T-cell (primary cell): ENCODE results near the gene GRIK4. TPM values are rescaled to one million over a fixed set of nuclear protein-coding genes. Genes with fewer than 3 reads are reported as not detected.

ENCODE experiments used
- ATAC-seq, 4 experiments: fragments of 200-7000 bp in 3 of 4; fragments of 150-1000 bp in 1 of 4; cut with Tn5 transposase; replicated peaks in 1 of 4; 1 replicate in 3 of 4; 2 replicates in 1 of 4; pipeline ENCODE4 v1.10.0; 2021; ENCODE audit warnings: moderate library complexity in 3 of 4, mild to moderate bottlenecking in 2 of 4, moderate number of reproducible peaks in 1 of 4
- CTCF ChIA-PET, 2 donors: fragments of 300-600 bp; sonication (Branson Sonifier 250); formaldehyde crosslinking; loops; one replicate each; lab custom pipeline; 2022; ENCODE audit warnings: antibody characterized with exemption in 2 of 2; lab: Charles Lee
- POLR2A ChIA-PET, 2 donors: fragments of 300-600 bp; sonication (Branson Sonifier 250); formaldehyde crosslinking; loops; one replicate each; lab custom pipeline; 2022; ENCODE audit warnings: antibody characterized with exemption in 2 of 2; lab: Charles Lee
- DNase-seq, 35 experiments: peaks; one replicate each; pipeline versions ENCODE4 v3.0.0 to v3.0.0-alpha.2; 2013 to 2023
- H3K27ac ChIP-seq: one replicate; pipeline ENCODE4 v1.5.1; 2013; ENCODE audit warnings: low read length
- H3K27me3 ChIP-seq, 2 experiments: replicated peaks in 1 of 2; 1 replicate in 1 of 2; 2 replicates in 1 of 2; pipeline versions ENCODE4 v1.6.1 to v1.7.0; 2013; ENCODE audit warnings: low read length in 1 of 2, mixed read lengths in 1 of 2; ENCODE audit not compliant: control insufficient read depth in 2 of 2, insufficient read depth in 2 of 2; ENCODE audit errors: extremely low read depth in 1 of 2
- H3K36me3 ChIP-seq, 2 donors: 1 replicate in 1 of 2; 2 replicates in 1 of 2; pipeline versions ENCODE4 v1.6.1 to v1.7.0; 2013; ENCODE audit warnings: low read length in 1 of 2; ENCODE audit not compliant: control insufficient read depth in 2 of 2, insufficient read depth in 1 of 2; ENCODE audit errors: extremely low read depth in 1 of 2
- H3K4me1 ChIP-seq, 2 experiments: 1 replicate in 1 of 2; 2 replicates in 1 of 2; pipeline versions ENCODE4 v1.6.1 to v1.7.0; 2013; ENCODE audit warnings: low read length in 2 of 2, mixed read lengths in 1 of 2; ENCODE audit not compliant: insufficient read depth in 2 of 2, control insufficient read depth in 1 of 2; ENCODE audit errors: extremely low read depth in 1 of 2
- H3K4me3 ChIP-seq, 2 donors: 1 replicate in 1 of 2; 2 replicates in 1 of 2; pipeline versions ENCODE4 v1.5.1 to v1.7.0; 2013; ENCODE audit warnings: mild to moderate bottlenecking in 2 of 2, low read length in 1 of 2, moderate library complexity in 1 of 2; ENCODE audit not compliant: control insufficient read depth in 1 of 2; ENCODE audit errors: extremely low read depth in 1 of 2
- H3K9me3 ChIP-seq: 2 replicates; pipeline ENCODE4 v1.7.0; 2013
- H3K27ac Mint-ChIP-seq, 2 donors: one replicate each; pipeline ENCODE4 v1.8.0; 2020 to 2021; ENCODE audit warnings: mild to moderate bottlenecking in 2 of 2, mixed read lengths in 2 of 2
- H3K27me3 Mint-ChIP-seq, 2 donors: one replicate each; pipeline ENCODE4 v1.8.0; 2021 to 2022; ENCODE audit warnings: mixed read lengths in 2 of 2
- H3K36me3 Mint-ChIP-seq: one replicate; pipeline ENCODE4 v1.8.0; 2021; ENCODE audit warnings: mixed read lengths
- H3K4me1 Mint-ChIP-seq, 3 donors: one replicate each; pipeline ENCODE4 v1.8.0; 2020 to 2022; ENCODE audit warnings: mixed read lengths in 3 of 3, mild to moderate bottlenecking in 1 of 3
- H3K4me3 Mint-ChIP-seq, 3 donors: one replicate each; pipeline ENCODE4 v1.8.0; 2020 to 2022; ENCODE audit warnings: mild to moderate bottlenecking in 3 of 3, mixed read lengths in 3 of 3, moderate library complexity in 3 of 3
- H3K9me3 Mint-ChIP-seq, 3 donors: one replicate each; pipeline ENCODE4 v1.8.0; 2020 to 2022; ENCODE audit warnings: mixed read lengths in 3 of 3
- WGBS: methylation state at CpG from one replicate; pipeline ENCODE4 v1.1.5; 2013; ENCODE audit warnings: missing lambda C conversion rate; ENCODE audit not compliant: insufficient coverage; 5-methylcytosine and 5-hydroxymethylcytosine counted together
- total RNA-seq, 35 experiments: library from RNA in 6 of 35; stranded (reverse) in 6 of 35; fragments of 120-200 nt in 1 of 35; gene quantifications; one replicate each; pipeline versions ENCODE4 v1.2.1 to v1.2.4 and lab custom pipeline; 2013 to 2026

The GRIK4 gene
- total RNA-seq, 5 donors from 2014 or later (not counting 1 experiment from before 2014, with no cell fraction given), result 0.09 TPM; not detected in 4

DNA sequence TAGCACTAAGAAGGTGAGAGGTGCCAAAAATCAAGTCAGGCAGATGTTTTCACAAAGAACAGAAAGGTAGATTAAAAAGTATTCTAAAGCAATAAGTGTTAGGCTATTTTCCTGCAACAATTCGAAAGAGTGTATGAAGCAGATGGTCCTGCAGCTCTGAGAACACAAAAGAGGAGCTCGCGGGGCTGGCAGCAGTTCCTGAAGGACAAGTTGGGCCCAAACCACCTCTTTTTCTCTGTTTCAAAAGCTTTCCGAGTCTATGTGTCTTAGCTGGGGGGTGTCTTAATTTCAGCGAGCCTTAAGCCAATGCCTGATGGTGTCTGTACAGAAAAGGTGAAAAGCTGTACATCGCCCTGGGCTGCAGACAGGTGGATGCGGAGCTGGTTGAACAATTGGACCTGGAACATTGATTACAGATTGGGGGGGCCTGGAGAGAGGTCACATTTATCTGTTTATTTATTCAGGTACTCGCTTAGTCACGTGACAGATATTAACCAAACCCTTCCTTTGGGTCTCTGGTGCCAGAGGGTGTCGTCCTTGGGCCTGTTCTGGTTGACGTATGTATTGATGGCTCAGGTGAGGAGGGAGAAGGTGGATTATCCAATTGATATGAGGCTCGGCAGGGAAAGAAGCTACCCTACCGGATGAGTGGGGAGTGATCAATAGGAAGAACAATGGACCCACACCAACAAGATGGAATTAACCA lies 24.7 kb downstream of the GRIK4 start:
- Histone ChIP-seq H3K4me1 (no peaks in the 10 kb centered on the region), H3K36me3 (no peaks in the 10 kb centered on the region), H3K4me3 (no peak overlapping the region), H3K27me3 (peaks cover 0 to 44% of the 10 kb centered on the region in 2 experiments), H3K9me3 (no peaks in the 10 kb centered on the region), H3K27ac (no peak overlapping the region)
- H3K27me3 Mint-ChIP-seq, result peaks cover 19 to 31% of the 10 kb centered on the region in 2 donors
- CTCF ChIA-PET, result no interaction called here
- DNase-seq, result no peak
- POLR2A ChIA-PET, result no interaction called here
- ATAC-seq, result no peak
- WGBS, result 94% methylated on average over 7 of the region's 13 CpGs
- H3K4me3 Mint-ChIP-seq, result no peak overlapping the region
- no peaks in the 10 kb centered on the region for H3K36me3 Mint-ChIP-seq
- no peak overlapping the region for H3K27ac Mint-ChIP-seq
- no peaks in the 10 kb centered on the region for H3K9me3 Mint-ChIP-seq
- H3K4me1 Mint-ChIP-seq, result no peaks in the 10 kb centered on the region

DNA sequence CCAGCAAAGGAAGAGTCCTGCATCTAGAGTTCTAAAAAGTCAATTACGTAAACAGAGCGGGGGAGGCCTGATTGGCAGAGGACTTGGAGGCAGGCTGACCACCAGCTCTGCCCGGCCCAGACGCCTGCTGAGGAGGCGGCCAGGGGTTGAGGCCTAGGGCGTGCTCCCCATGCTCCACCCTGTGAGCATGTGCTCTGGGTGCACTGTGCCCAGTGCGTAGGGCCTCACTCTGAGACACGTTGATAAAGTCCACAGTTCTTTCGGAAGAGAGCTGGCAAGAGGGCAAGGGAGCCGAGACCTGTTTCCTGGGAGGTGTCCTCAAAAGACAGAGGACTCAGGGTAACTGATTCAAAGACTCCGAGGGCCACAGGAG lies 25.2 kb downstream of the GRIK4 start:
- 81% methylated on average over 11 of the region's 11 CpGs for WGBS
- Mint-ChIP-seq H3K36me3 (no peaks in the 10 kb centered on the region), H3K27ac (no peak overlapping the region), H3K27me3 (peaks cover 19 to 31% of the 10 kb centered on the region in 2 donors), H3K4me3 (no peak overlapping the region), H3K9me3 (no peaks in the 10 kb centered on the region), H3K4me1 (no peaks in the 10 kb centered on the region)
- no peaks in the 10 kb centered on the region for H3K4me1 ChIP-seq
- peaks cover 0 to 44% of the 10 kb centered on the region in 2 experiments for H3K27me3 ChIP-seq
- no peak overlapping the region for H3K27ac ChIP-seq
- CTCF ChIA-PET, result no interaction called here
- H3K36me3 ChIP-seq, result no peaks in the 10 kb centered on the region
- ATAC-seq (no peak), DNase-seq (no peak)
- POLR2A ChIA-PET, result no interaction called here
- H3K9me3 ChIP-seq, result no peaks in the 10 kb centered on the region
- no peak overlapping the region for H3K4me3 ChIP-seq

DNA sequence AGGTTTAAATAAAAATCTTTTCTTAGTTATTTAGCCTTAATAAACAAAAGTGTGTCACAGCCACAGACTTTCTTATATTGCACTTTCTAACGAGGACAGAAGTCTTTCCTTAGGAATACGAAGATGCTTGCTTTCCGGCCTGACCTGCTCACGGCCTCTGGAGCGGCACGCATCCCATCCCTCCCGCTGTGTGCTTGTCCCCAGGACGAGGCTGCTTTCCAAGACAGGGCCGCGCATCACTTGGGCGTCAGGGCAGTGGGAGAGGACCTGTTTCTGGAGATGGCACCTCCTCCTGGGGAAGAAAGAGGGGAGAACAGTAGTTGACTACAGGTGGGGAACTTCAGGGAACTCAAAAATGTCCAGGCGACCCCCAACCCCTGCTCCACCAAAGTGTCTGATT lies 26.4 kb downstream of the GRIK4 start:
- H3K4me3 ChIP-seq, result no peak overlapping the region
- Mint-ChIP-seq H3K27ac (no peak overlapping the region), H3K27me3 (peaks cover 17 to 24% of the 10 kb centered on the region in 2 donors), H3K4me3 (no peak overlapping the region), H3K36me3 (no peaks in the 10 kb centered on the region), H3K9me3 (no peaks in the 10 kb centered on the region), H3K4me1 (no peaks in the 10 kb centered on the region)
- H3K27ac ChIP-seq, result no peak overlapping the region
- ChIA-PET POLR2A (no interaction called here), CTCF (no interaction called here)
- no peaks in the 10 kb centered on the region for H3K36me3 ChIP-seq
- H3K4me1 ChIP-seq, result no peaks in the 10 kb centered on the region
- H3K9me3 ChIP-seq, result no peaks in the 10 kb centered on the region
- no peak for DNase-seq
- H3K27me3 ChIP-seq, result peaks cover 0 to 40% of the 10 kb centered on the region in 2 experiments
- 88% methylated on average over 6 of the region's 12 CpGs for WGBS
- no peak for ATAC-seq

DNA sequence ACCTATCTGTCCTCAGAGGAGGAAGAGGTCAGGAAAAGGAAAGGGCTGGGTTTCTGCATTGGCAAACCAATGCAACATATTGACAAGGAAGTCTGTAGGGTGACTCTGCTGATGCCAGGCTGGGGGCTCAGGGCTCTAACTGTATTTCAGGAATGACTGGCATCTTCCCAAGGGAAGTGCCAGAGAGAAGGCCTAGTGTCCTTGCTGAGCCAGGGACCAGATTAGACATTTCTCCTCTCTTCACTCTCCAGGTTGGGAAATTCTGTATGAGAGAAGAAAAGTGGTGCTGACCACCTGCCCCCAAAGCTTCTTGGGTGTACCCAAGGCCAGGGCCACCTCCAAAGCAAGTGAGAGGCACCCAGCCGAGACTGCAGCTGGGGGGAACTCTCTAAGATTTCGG lies 27.2 kb downstream of the GRIK4 start:
- H3K27me3 Mint-ChIP-seq, result peaks cover 17 to 21% of the 10 kb centered on the region in 2 donors
- H3K36me3 ChIP-seq, result no peaks in the 10 kb centered on the region
- POLR2A ChIA-PET, result no interaction called here
- CTCF ChIA-PET, result no interaction called here
- H3K9me3 ChIP-seq, result no peaks in the 10 kb centered on the region
- no peak overlapping the region for H3K4me3 Mint-ChIP-seq
- no peak overlapping the region for H3K27ac Mint-ChIP-seq
- H3K4me1 Mint-ChIP-seq, result no peaks in the 10 kb centered on the region
- no peaks in the 10 kb centered on the region for H3K4me1 ChIP-seq
- no peak overlapping the region for H3K27ac ChIP-seq
- ATAC-seq (no peak), DNase-seq (no peak)
- peaks cover 0 to 39% of the 10 kb centered on the region in 2 experiments for H3K27me3 ChIP-seq
- H3K9me3 Mint-ChIP-seq, result no peaks in the 10 kb centered on the region
- 39% methylated on average over 2 of the region's 2 CpGs for WGBS
- no peaks in the 10 kb centered on the region for H3K36me3 Mint-ChIP-seq
- no peak overlapping the region for H3K4me3 ChIP-seq

DNA sequence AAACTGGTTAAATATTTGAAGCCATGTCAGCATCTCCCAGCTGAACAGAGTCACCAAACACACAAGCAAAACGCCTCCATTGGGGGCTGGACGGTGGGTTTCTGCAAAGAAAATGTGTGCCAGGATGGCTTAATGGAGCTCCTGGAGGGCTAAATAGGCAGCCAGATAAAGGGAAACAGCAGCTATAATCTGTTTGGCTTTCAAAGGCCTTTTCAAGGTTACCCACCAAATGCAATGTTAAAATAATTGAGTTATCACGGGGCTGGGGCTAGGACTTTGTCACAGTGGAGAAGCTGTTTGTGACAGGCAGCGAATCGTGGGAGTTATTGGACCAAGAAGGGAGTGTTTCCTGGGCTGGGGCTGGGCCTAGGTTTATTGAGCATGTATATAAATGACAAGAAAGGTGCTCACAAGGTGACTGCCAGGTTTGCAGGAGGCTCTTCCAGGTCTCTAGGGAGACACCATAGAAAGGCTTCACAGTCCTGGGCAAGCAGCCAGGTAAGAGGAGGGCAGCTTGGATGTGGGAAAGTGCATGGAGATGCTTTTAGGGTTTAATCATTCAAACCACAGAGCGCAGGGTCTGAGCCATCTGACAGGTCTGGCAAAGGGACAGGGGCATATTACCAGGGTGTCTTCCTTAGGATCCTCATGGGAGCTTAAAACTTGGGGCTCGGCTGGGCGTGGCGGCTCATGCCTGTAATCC lies 28.3 kb downstream of the GRIK4 start:
- no peak for ATAC-seq
- Histone ChIP-seq H3K4me3 (no peak overlapping the region), H3K9me3 (no peaks in the 10 kb centered on the region), H3K27ac (no peak overlapping the region), H3K4me1 (no peaks in the 10 kb centered on the region), H3K36me3 (no peaks in the 10 kb centered on the region), H3K27me3 (peaks cover 0 to 33% of the 10 kb centered on the region in 2 experiments)
- ChIA-PET POLR2A (no interaction called here), CTCF (no interaction called here)
- no peaks in the 10 kb centered on the region for H3K36me3 Mint-ChIP-seq
- peaks cover 10 to 12% of the 10 kb centered on the region in 2 donors for H3K27me3 Mint-ChIP-seq
- no peaks in the 10 kb centered on the region for H3K9me3 Mint-ChIP-seq
- no peak overlapping the region for H3K27ac Mint-ChIP-seq
- DNase-seq, result no peak
- no peaks in the 10 kb centered on the region for H3K4me1 Mint-ChIP-seq
- WGBS, result 85% methylated on average over 7 of the region's 9 CpGs
- H3K4me3 Mint-ChIP-seq, result no peak overlapping the region

DNA sequence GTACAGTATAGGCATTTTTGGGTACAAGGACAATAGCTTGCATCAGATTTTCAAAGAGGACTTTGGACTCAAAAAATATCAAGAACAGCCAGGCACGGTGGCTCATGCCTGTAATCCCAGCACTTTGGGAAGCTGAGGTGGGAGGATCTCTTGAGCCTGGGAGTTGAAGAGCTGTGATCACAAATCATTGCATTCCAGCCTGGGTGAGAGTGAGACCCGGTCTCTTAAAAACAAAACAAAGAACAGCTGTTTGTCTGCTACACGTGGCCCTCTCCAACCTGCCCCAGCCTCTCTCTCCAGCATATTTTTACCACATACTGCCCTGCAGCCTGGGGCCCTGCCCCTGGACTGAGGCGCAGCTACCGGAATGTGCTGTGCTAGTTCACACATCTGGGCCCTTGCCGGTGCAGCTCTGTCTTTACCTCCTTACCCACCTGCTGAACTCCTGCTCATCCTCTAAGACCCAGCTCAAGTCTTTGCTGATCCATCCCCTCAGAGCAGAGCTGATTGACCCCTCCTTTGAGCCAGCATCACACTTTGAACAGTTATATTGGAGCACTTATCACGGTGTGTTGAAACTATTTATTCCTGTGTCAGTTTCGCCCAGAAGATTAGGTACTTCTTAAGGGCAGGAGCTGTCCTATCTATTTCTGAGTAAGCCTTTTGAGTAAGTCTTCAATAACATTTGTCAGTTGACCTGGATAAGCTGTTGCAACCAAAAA lies 29.4 kb downstream of the GRIK4 start:
- Histone ChIP-seq H3K4me1 (no peaks in the 10 kb centered on the region), H3K27ac (no peak overlapping the region), H3K4me3 (no peak overlapping the region), H3K9me3 (no peaks in the 10 kb centered on the region), H3K36me3 (no peaks in the 10 kb centered on the region), H3K27me3 (peaks cover 0 to 32% of the 10 kb centered on the region in 2 experiments)
- H3K36me3 Mint-ChIP-seq, result no peaks in the 10 kb centered on the region
- ATAC-seq (no peak), DNase-seq (no peak)
- H3K4me1 Mint-ChIP-seq, result peaks cover 0 to 3% (median 0%) of the 10 kb centered on the region in 3 donors
- WGBS, result 89% methylated on average over 6 of the region's 8 CpGs
- no peak overlapping the region for H3K4me3 Mint-ChIP-seq
- no peak overlapping the region for H3K27ac Mint-ChIP-seq
- CTCF ChIA-PET, result no interaction called here
- POLR2A ChIA-PET, result no interaction called here
- no peaks in the 10 kb centered on the region for H3K9me3 Mint-ChIP-seq
- H3K27me3 Mint-ChIP-seq, result peaks cover 6 to 9% of the 10 kb centered on the region in 2 donors
